ENCODE results near the gene NFKB1. TPM values are rescaled to one million over a fixed set of nuclear protein-coding genes. Genes with fewer than 3 reads are reported as not detected.

Gene NFKB1
- polyA plus RNA-seq, 1 experiment = 24.1 TPM

DNA sequence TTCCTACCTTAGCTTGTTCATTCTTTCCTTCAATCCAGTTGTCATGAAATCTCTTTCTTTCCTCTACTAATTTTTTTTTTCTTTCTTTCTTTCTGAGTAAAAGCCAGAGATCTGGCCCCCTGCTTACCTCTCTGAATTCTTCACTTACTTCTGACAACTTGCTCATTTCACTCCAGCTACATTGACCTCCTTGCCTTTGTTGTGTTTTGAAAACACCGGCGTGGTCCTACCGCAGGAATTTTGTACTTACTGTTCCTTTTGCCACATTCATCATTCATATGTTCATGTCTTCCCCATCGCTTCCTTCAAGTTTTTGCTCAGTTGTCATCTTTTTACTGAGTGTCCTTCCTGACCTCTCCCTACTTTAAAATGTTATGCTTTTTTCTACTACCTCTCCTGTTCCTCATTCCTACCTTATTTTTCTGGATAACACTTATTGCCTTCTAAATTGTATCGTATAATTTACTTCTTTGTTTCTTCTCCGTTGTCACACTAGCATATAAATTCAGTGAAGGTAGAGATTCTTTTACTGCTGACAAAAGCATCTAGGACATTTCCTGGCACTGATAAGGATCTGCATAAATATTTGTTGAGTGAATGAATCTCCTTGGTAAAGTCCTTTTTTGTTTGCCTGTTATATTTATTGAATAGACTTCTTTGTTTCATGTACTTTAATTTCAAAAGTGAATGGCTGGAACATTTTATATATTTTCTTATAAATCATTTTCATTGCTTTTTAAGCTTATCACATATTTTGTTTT is 74.4 kb downstream of the NFKB1 start:
- no peak for TF ChIP-seq CTCF (IDR thresholded peaks at IDR 0.05; ENCODE audit: low read depth, low read length)
- Histone ChIP-seq H3K27me3 (ENCODE audit: control insufficient read depth, insufficient read depth, low read length) (no peaks in the 10 kb centered on the region), H3K27ac (ENCODE audit: low read depth, low read length) (no peak overlapping the region), H3K4me3 (ENCODE audit: low read depth, low read length) (no peak overlapping the region), H3K9me3 (ENCODE audit: control insufficient read depth, insufficient read depth, low read length) (no peaks in the 10 kb centered on the region)
- ChIA-PET POLR2A (no interaction called here), CTCF (interaction anchor here (0.7 to 1.0 kb wide), 2 partner anchors 145 to 457 kb away, joined by 3 to 10 read pairs; no protein-coding TSS in a partner anchor)
- DNase-seq (ENCODE audit: low read depth, low spot score) = no peak

DNA sequence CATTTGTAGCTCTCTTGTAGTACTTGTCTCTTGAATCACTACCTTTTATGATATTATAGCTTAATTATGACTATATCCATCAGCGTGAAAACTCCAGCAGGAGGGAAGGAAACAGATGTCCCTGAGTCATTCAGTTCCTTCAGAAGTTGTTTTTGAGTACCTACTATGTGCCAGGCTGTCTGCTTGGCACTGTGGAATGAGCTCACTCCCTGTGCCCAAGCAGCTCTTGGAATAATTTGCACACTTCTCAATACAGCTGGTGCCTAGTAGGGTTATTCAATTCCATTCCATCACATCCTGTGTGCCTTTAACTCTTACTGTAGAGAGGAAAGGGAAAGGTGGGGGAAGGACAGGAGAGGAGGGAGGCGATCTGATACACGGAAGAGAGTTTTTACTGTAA is 77.1 kb downstream of the NFKB1 start:
- Histone ChIP-seq H3K27ac (ENCODE audit: low read depth, low read length) (no peak overlapping the region), H3K9me3 (ENCODE audit: control insufficient read depth, insufficient read depth, low read length) (no peaks in the 10 kb centered on the region), H3K4me3 (ENCODE audit: low read depth, low read length) (no peak overlapping the region), H3K27me3 (ENCODE audit: control insufficient read depth, insufficient read depth, low read length) (no peaks in the 10 kb centered on the region)
- no peak for DNase-seq (ENCODE audit: low read depth, low spot score)
- no peak for TF ChIP-seq CTCF (IDR thresholded peaks at IDR 0.05; ENCODE audit: low read depth, low read length)
- ChIA-PET POLR2A (no interaction called here), CTCF (interaction anchor here (1.2 kb wide), 1 partner anchor 43 kb away, joined by 4 read pairs; no protein-coding TSS in a partner anchor)

- no peak overlapping the region for H3K27ac ChIP-seq (ENCODE audit: low read depth, low read length)
- no peaks in the 10 kb centered on the region for H3K27me3 ChIP-seq (ENCODE audit: control insufficient read depth, insufficient read depth, low read length)
- no peak for TF ChIP-seq CTCF (IDR thresholded peaks at IDR 0.05; ENCODE audit: low read depth, low read length)
- CTCF ChIA-PET = interaction anchor here (1.2 kb wide), 1 partner anchor 42 kb away, joined by 4 read pairs; no protein-coding TSS in a partner anchor
- no peak overlapping the region for H3K4me3 ChIP-seq (ENCODE audit: low read depth, low read length)
- DNase-seq (ENCODE audit: low read depth, low spot score) = no peak
- POLR2A ChIA-PET = interaction anchor here (0.5 kb wide), 1 partner anchor 1342 kb away, joined by 6 read pairs; no protein-coding TSS in a partner anchor
- no peaks in the 10 kb centered on the region for H3K9me3 ChIP-seq (ENCODE audit: control insufficient read depth, insufficient read depth, low read length)
These were observed 77.7 kb downstream of the NFKB1 start for GRCh38 chr4:102578819-102579218.

DNA sequence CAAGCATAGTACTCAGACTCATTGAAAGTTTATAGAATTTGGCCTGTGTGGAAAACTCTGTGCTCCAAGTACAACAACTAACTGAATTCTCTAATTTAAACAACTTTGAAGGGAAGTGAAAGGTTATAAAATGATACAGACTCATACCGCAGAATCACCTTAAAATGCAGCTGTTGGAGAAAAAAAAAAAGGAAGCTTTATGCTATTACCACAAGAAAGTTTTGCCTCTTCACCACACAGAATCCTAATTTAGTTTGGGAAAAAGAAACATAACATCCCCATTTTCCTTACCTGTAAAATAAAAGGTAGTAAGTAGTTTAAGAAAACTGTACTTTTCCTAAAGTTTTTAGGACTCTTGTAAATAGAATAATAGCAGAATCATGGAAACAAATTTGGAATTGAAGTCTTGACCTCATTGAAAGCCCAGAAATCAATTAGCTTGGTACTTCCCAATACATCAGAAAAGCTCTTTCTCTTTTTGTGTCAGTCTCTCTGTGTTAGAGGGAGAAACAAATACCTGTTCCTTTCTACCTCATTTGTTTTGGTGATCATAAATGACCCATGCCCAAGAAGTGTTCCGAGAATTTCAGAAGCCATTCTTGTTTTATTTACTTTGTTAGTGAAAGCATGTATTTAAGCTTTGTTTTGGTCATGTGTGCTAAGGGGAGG is 78.8 kb downstream of the NFKB1 start:
- Histone ChIP-seq H3K27me3 (ENCODE audit: control insufficient read depth, insufficient read depth, low read length) (no peaks in the 10 kb centered on the region), H3K27ac (ENCODE audit: low read depth, low read length) (no peak overlapping the region), H3K9me3 (ENCODE audit: control insufficient read depth, insufficient read depth, low read length) (no peaks in the 10 kb centered on the region), H3K4me3 (ENCODE audit: low read depth, low read length) (no peak overlapping the region)
- POLR2A ChIA-PET = no interaction called here
- DNase-seq (ENCODE audit: low read depth, low spot score) = no peak
- CTCF ChIA-PET = interaction anchor here (0.6 kb wide), 1 partner anchor 149 kb away, joined by 8 read pairs; no protein-coding TSS in a partner anchor
- no peak for TF ChIP-seq CTCF (IDR thresholded peaks at IDR 0.05; ENCODE audit: low read depth, low read length)

GRCh38 chr4:102580463-102580842 is 79.3 kb downstream of the NFKB1 start:
- Histone ChIP-seq H3K27ac (ENCODE audit: low read depth, low read length) (no peak overlapping the region), H3K9me3 (ENCODE audit: control insufficient read depth, insufficient read depth, low read length) (no peaks in the 10 kb centered on the region), H3K4me3 (ENCODE audit: low read depth, low read length) (no peak overlapping the region), H3K27me3 (ENCODE audit: control insufficient read depth, insufficient read depth, low read length) (no peaks in the 10 kb centered on the region)
- POLR2A ChIA-PET = no interaction called here
- CTCF ChIA-PET = interaction anchor here (0.6 kb wide), 1 partner anchor 150 kb away, joined by 8 read pairs; no protein-coding TSS in a partner anchor
- no peak for DNase-seq (ENCODE audit: low read depth, low spot score)
- no peak for TF ChIP-seq CTCF (IDR thresholded peaks at IDR 0.05; ENCODE audit: low read depth, low read length)

All from AG04450 (cell line).